HFF-Myc (cell line): ENCODE results near the gene UBTD1.
"Not testable (repeated sequence)": the region's sequence is repeated elsewhere in the genome, so short reads cannot be mapped to it uniquely, and the experiment has no call there.

Experiments
- DNase-seq: peaks from one replicate; pipeline ENCODE4 v3.0.0-alpha.2; 2011; ENCODE audit warnings: low read depth; ENCODE audit errors: extremely low read depth
- H3K4me3 ChIP-seq: replicated peaks from 2 replicates; pipeline ENCODE4 v1.5.1; 2011; ENCODE audit warnings: low read depth, mild to moderate bottlenecking, control low read depth, low read length
- TF ChIP-seq, protein P1 (sequence below): IDR thresholded peaks from 2 replicates; pipeline ENCODE4 v1.5.1; 2012; ENCODE audit warnings: mild to moderate bottlenecking, low read depth, low read length, control low read depth; ENCODE audit errors: missing control alignments

The UBTD1 gene

GRCh38 chr10:97466755-97467154 lies 32.0 kb upstream of the UBTD1 start:
- no peak for DNase-seq
- no peak overlapping the region for H3K4me3 ChIP-seq
- TF ChIP-seq, protein P1, sequence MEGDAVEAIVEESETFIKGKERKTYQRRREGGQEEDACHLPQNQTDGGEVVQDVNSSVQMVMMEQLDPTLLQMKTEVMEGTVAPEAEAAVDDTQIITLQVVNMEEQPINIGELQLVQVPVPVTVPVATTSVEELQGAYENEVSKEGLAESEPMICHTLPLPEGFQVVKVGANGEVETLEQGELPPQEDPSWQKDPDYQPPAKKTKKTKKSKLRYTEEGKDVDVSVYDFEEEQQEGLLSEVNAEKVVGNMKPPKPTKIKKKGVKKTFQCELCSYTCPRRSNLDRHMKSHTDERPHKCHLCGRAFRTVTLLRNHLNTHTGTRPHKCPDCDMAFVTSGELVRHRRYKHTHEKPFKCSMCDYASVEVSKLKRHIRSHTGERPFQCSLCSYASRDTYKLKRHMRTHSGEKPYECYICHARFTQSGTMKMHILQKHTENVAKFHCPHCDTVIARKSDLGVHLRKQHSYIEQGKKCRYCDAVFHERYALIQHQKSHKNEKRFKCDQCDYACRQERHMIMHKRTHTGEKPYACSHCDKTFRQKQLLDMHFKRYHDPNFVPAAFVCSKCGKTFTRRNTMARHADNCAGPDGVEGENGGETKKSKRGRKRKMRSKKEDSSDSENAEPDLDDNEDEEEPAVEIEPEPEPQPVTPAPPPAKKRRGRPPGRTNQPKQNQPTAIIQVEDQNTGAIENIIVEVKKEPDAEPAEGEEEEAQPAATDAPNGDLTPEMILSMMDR, result no peak

- no peak for DNase-seq
- H3K4me3 ChIP-seq, result no peak overlapping the region
- TF ChIP-seq, protein P1, result no peak
Measured at GRCh38 chr10:97468162-97468561, 30.6 kb upstream of the UBTD1 start.

DNA sequence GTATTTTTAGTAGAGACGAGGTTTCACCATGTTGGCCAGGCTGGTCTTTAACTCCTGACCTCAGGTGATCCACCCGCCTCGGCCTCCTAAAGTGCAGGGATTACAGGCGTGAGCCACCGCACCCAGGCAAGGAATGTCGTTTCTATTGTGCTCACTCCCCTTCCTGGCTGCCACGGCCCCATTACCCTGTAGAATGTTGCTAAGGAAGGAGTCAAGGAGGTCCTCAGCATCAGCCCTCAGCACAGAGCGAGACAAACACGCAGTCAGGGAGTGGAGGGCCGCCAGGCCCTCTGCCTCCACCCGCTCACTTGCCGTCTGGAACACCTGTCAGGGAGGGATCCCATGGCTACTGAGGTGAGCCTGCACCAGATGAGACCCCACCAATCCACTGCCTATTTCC lies 29.9 kb upstream of the UBTD1 start:
- H3K4me3 ChIP-seq, DNase-seq: not testable (repeated sequence)

DNA sequence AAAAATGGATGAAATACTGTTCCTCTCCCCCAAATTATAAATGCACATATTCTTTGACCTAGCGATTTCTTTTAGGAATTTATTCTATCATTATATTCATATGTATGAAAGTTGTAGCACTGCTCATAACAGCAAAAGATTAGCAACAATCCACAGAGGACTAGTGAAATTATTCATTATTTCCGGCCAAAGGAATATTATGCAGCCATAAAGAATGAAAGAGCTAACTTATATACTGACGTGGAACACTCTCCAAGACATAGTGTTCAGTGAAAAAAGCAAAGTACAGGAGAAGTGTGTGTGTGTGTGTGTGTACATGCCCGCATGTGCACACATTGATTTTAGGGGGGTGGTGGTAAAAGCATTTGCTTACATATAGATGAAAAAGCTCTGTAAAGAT lies 23.8 kb upstream of the UBTD1 start:
- H3K4me3 ChIP-seq, result no peak overlapping the region
- DNase-seq, result no peak
- TF ChIP-seq, protein P1, result no peak

- no peak for DNase-seq
- no peak overlapping the region for H3K4me3 ChIP-seq
- TF ChIP-seq, protein P1, result no peak
Measured at GRCh38 chr10:97475936-97476594, 22.7 kb upstream of the UBTD1 start.

DNA sequence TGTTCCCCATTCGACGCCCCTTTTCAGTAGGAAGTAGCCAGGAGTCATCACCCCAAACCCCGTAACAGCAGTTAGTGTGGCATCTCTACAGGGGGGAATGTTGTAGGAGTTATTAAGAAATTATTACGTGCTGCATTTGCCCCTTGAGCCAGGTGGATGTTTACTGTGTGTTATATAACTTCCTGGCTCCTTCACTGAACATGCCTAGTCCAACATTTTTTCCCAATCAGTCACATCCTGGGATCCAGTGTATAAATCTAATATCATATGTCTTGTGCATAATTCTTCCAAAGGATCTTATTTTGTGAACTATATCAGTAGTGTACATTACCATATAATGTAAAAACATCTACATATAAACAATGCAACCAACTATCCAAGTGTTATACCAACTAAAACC lies 19.3 kb upstream of the UBTD1 start:
- H3K4me3 ChIP-seq, DNase-seq: not testable (repeated sequence)

GRCh38 chr10:97479939-97480338 lies 18.8 kb upstream of the UBTD1 start:
- TF ChIP-seq, protein P1, result no peak
- DNase-seq, result no peak
- no peak overlapping the region for H3K4me3 ChIP-seq

- DNase-seq, result no peak
- TF ChIP-seq, protein P1, result no peak
- H3K4me3 ChIP-seq, result no peak overlapping the region
Measured at GRCh38 chr10:97481071-97481470, 17.7 kb upstream of the UBTD1 start.
